Stimulated activated naive CD4-positive, alpha-beta T cell (primary cell): ENCODE results near the gene OCIAD2.
"Not testable (repeated sequence)": the region's sequence is repeated elsewhere in the genome, so short reads cannot be mapped to it uniquely, and the experiment has no call there.

Experiments
- DNase-seq, 6 experiments: peaks; one replicate each; lab custom pipeline; 2025; lab: John Stamatoyannopoulos, UW

The OCIAD2 gene, protein sequence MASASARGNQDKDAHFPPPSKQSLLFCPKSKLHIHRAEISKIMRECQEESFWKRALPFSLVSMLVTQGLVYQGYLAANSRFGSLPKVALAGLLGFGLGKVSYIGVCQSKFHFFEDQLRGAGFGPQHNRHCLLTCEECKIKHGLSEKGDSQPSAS

GRCh38 chr4:48906206-48907173 is at the start of gene OCIAD2:
TSS of gene OCIAD2 (minus strand) at chr4:48906774. CDS start at chr4:48904549, 2,225 bp downstream.
- peak; percentile 72 to 85 (median 82) for DNase-seq

- DNase-seq, result no peak
Measured at GRCh38 chr4:48954314-48954713, 47.7 kb upstream of the OCIAD2 start.

DNA sequence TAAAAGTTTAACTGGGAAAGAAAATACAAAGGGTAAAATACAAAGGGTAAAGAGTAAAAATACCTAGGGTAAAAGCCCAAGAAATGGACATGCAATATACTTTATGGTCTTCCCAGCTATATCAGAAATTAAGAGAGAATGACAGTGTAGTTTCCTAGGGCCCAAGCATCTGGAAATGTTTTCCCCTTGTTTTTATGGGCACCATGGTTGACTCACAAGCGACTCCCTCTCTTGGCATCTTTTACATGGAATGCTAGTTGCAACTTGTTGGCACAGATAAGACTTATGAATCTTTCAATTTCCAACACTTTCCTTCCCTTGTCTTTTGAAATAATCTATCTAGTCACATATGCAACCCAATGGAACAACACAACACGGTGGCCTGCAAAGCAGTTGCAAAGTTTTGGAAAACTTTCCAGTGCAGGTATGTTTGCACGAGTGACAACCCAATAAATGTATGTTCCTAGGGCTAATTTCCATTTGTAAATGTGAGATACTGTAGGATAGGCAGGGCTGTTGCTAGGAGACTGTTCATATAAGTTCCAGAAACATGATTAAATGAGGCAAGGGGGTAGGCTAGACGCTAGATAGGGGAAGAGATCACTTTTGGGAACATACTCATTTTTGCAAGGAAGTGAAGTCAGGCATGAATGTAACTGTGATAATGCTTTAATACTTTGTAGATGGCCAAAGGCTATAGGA is 43.1 kb upstream of the OCIAD2 start:
- DNase-seq, result no peak

GRCh38 chr4:48949086-48949485 is 42.5 kb upstream of the OCIAD2 start:
- no peak for DNase-seq

GRCh38 chr4:48947731-48948130 is 41.2 kb upstream of the OCIAD2 start:
- no peak for DNase-seq

- no peak for DNase-seq
Measured at GRCh38 chr4:48945981-48946380, 39.4 kb upstream of the OCIAD2 start.

- DNase-seq, result peak in 5 of 6 experiments; percentile 13 to 68 (median 58)
Measured at GRCh38 chr4:48944756-48945241, 38.2 kb upstream of the OCIAD2 start.

GRCh38 chr4:48944252-48944651 is 37.7 kb upstream of the OCIAD2 start:
- no peak for DNase-seq

- peak in 1 of 6 experiments; percentile 8 for DNase-seq
Measured at GRCh38 chr4:48943387-48943786, 36.8 kb upstream of the OCIAD2 start.

DNA sequence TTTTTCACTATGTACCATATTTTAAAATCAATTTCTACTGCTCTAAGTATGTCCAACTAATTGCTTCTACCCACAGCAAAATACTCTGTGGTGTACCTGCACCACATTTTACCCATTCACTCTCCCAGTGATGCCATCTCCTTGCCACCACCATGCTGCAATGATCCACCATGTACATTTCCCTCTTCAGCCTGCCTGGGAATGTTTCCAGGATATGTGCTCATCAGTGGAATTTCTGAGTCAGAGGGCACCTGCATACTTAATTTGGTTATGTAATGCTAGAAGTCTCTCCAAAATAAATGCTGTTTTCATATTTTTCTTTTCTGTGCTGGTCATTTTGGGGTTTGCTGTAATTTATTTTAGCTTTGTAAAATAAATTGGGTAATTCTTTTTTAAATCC is 33.2 kb upstream of the OCIAD2 start:
- DNase-seq, result no peak

- no peak for DNase-seq
Measured at GRCh38 chr4:48938831-48939230, 32.3 kb upstream of the OCIAD2 start.

- DNase-seq, result no peak
Measured at GRCh38 chr4:48937033-48937432, 30.5 kb upstream of the OCIAD2 start.

GRCh38 chr4:48931459-48931858 is 24.9 kb upstream of the OCIAD2 start:
- no peak for DNase-seq

DNA sequence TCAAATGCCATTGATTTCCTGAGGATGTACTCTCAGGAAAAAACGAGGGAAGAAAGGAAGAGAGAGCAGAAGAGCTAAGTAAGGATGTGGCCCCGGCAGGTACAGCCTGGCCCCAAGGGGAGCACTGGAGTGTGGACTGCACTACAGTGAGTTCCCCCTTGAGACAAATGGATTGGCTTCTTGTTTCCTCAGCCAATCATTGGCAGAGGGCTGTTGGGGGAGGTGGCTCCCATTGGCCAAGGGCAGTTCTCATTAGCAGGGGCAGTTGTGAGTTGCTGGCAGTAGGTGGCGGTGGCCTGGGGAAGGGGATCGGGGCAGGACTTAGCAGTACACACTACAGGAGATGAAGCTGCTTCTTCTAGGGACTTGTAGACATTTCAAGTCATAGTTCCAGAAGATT is 24.1 kb upstream of the OCIAD2 start:
- no peak for DNase-seq

DNA sequence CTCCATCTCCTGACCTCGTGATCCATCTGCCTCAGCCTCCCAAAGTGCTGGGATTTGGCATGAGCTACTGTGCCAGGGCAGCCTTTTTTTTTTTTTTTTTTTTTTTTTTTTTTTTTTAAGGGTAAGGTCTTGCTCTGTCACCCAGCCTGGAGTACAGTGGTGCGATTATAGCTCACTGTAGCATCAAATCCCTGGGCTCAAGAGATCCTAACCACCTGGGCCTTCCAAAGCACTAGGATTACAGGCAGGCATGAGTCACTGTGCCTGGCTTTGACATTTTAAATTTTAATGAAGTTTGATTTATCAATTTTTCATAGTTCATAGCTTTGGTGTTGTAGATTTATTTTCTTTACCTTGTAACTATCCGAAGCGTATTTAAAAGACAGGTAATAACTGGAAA is 17.8 kb upstream of the OCIAD2 start:
- no peak for DNase-seq

DNA sequence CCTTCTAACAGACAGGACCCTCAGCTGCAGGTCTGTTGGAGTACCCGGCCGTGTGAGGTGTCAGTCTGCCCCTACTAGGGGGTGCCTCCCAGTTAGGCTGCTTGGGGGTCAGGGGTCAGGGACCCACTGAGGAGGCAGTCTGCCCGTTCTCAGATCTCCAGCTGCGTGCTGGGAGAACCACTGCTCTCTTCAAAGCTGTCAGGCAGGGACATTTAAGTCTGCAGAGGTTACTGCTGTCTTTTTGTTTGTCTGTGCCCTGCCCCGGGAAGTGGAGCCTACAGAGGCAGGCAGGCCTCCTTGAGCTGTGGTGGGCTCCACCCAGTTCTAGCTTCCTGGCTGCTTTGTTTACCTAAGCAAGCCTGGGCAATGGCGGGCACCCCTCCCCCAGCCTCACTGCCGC is 16.5 kb upstream of the OCIAD2 start:
- not testable (repeated sequence) for DNase-seq

DNA sequence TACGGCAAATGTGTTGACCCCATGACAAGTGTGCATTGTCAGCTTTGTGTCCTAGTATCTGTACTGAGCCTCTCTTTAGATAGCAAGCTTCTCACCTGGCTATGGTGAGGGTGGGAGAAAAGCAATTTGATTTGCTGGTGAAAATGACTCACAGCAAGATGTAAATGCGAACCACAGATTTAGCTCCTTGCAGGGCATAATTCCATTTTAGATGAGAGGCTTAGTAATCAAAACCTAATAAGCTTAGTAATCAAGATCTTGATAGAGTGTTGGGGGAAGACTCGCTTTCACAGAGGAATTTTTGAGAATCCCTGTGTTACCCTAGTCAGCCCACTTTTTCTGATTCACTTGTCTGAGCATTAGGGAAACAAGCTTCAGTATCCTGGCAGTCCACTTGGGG is 7.7 kb upstream of the OCIAD2 start:
- DNase-seq, result no peak

DNA sequence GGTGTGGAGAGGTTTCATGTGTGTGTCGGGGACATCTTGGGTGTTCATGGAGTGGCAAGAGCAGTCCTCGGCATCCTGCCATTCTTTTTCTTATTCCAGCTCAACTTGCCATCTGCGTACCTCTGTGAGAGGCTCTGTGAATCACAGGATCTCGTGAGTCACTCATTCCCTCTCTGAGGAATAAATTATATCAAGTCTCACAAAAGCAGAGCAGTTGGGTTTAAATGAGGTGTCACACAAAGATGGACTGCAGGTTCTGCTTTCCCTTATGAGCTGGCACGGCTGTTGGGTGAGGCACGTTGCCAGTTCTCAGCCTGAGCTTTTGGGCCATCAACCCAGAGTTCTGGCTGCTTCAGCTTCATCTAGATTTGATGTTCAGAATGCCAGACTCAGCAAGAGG is 6.8 kb upstream of the OCIAD2 start:
- DNase-seq, result no peak

GRCh38 chr4:48912349-48912748 is 5.8 kb upstream of the OCIAD2 start:
- no peak for DNase-seq

DNA sequence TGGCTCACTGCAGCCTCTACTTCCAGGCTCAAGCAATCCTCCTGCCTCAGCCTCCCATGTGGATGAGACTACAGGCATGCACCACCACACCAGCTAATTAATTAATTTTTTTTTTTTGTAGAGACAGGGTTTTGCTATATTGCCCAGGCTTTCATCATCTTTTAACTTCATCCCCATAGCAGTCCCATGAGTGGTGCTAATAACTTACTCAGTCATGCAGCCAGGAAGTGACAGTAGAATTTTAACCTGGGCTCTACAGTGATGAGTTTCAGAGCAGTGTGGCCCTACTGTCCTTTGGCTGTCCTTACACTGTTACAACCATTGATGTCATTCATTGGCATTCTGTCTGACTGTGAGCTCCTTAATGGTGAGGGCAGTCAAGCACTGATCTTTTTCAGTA is 3.9 kb upstream of the OCIAD2 start:
- no peak for DNase-seq

DNA sequence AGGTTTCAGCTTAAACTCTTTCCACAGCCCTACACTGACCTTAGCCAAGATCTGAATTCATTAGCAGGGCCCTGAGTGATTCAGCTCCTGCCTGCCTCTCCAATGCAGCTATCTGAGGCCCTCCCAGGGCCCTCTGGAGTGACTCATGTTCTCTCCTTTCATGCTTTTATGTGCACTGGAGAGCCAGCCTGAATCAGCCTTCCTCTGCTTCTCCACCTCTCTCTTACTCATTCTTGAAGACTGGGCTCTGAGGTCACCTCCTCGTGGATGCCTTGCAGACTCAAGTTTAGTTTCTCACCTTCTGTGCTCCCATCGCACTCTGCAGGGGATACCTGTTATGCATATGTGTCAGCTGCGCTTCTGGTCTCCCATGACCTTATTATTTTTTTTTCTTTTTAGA is 3.1 kb upstream of the OCIAD2 start:
- no peak for DNase-seq

GRCh38 chr4:48908687-48909086 is 2.1 kb upstream of the OCIAD2 start:
- DNase-seq, result no peak
